ENCODE results near the gene HTR3C. TPM values are rescaled to one million over a fixed set of nuclear protein-coding genes. Genes with fewer than 3 reads are reported as not detected.

Gene HTR3C
- total RNA-seq, 4 donors from 2014 or later: not detected

DNA sequence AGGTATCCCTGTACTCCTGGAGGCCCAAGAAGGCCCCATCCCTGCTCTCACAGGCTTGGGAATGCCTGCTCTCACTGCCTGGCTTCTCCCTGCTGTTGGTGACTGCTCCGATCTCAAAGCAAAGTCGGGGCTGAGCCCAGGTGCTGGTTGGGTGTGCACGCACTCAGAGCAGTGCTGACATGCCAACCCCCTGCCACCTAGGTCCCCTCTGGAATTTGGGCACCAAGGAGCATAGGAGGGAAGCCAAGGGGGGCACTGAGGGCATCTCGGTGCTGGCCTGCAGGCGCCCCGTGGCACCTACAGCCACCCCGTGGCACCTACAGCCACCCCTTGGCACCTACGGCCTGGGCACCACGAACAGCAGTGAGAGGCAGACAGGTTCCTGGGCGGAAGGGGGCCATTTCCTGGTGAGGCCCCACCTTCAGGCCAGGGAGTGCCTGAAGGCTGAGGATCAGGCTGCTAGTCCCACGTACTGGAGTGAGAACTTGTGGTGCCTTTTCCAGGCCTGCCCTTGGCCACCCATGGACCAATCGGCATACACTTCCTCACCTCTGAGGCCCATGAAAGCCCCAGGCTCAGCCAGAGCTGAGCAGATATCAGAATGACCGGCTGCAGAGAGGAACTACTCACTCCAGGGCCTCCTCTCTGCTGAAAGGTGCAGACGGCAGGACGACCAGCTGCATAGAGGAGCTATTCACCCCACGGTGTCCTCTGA, 28.4 kb downstream of the HTR3C start:
- Histone ChIP-seq H3K27me3 (no peaks in the 10 kb centered on the region), H3K4me1 (no peaks in the 10 kb centered on the region), H3K27ac (no peak overlapping the region), H3K4me3 (no peak overlapping the region), H3K9me3 (no peaks in the 10 kb centered on the region), H3K36me3 (no peaks in the 10 kb centered on the region)
- TF ChIP-seq, protein P1, sequence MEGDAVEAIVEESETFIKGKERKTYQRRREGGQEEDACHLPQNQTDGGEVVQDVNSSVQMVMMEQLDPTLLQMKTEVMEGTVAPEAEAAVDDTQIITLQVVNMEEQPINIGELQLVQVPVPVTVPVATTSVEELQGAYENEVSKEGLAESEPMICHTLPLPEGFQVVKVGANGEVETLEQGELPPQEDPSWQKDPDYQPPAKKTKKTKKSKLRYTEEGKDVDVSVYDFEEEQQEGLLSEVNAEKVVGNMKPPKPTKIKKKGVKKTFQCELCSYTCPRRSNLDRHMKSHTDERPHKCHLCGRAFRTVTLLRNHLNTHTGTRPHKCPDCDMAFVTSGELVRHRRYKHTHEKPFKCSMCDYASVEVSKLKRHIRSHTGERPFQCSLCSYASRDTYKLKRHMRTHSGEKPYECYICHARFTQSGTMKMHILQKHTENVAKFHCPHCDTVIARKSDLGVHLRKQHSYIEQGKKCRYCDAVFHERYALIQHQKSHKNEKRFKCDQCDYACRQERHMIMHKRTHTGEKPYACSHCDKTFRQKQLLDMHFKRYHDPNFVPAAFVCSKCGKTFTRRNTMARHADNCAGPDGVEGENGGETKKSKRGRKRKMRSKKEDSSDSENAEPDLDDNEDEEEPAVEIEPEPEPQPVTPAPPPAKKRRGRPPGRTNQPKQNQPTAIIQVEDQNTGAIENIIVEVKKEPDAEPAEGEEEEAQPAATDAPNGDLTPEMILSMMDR (IDR thresholded peaks at IDR 0.05): no peak
- TF ChIP-seq EP300 (IDR thresholded peaks at IDR 0.05) (no peak), POLR2A (IDR thresholded peaks at IDR 0.05) (no peak)
- 72 to 83% methylated on average over 9 of the region's 16 CpGs for WGBS, 2 donors
- no peak for DNase-seq (ENCODE audit: low spot score in 2 of 2)

DNA sequence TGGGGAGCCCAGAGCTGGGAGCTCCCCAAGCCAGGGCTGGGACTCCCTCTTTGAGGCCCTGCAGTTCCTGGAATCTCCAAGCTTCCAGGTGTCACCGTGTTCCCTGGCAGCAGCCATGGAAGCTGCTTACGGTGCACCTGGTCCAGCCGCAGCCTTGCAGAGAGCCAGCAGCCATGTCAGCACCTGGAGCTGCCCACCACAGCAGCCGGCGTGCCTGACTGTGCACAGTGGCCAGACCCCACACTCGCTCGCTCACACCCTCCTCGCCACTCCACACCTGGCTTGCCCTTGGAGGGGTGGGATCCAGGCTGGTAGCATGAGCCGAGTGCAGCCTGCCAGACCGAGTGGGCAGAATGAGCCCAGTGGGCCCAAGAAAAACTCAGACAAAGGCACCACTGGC, 29.2 kb downstream of the HTR3C start:
- H3K4me3 ChIP-seq: no peak overlapping the region
- no peaks in the 10 kb centered on the region for H3K27me3 ChIP-seq
- DNase-seq (ENCODE audit: low spot score in 2 of 2): no peak
- no peak overlapping the region for H3K27ac ChIP-seq
- no peaks in the 10 kb centered on the region for H3K36me3 ChIP-seq
- H3K4me1 ChIP-seq: no peaks in the 10 kb centered on the region
- 91 to 92% methylated on average over 9 to 10 of the region's 10 CpGs for WGBS, 2 donors
- TF ChIP-seq POLR2A (IDR thresholded peaks at IDR 0.05): no peak
- H3K9me3 ChIP-seq: no peaks in the 10 kb centered on the region

DNA sequence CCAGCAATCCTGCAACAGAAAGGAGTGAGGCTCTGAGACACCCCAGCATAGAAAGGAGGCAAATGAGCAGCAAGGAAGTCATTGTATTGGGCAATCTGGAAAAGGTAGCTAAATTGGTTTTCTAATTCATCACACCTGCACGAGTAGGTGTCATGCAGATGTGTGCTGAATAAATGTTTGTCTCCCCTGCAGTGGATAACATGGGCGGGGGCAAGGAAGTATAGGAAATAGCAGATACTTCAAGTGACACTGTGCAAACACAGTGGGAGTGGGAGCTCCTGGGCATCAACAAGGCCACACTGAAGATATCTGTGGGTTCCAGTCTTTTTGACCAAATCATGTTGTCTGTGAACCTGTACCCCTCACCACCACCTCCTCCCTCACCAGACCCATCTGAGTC, 29.6 kb downstream of the HTR3C start:
- Histone ChIP-seq H3K27me3 (no peaks in the 10 kb centered on the region), H3K27ac (no peak overlapping the region), H3K4me1 (no peaks in the 10 kb centered on the region), H3K9me3 (no peaks in the 10 kb centered on the region), H3K4me3 (no peak overlapping the region), H3K36me3 (no peaks in the 10 kb centered on the region)
- TF ChIP-seq POLR2A (IDR thresholded peaks at IDR 0.05) (no peak), EP300 (IDR thresholded peaks at IDR 0.05) (no peak)
- TF ChIP-seq, protein P1 (IDR thresholded peaks at IDR 0.05): no peak
- DNase-seq (ENCODE audit: low spot score in 2 of 2): no peak
- 79 to 80% methylated on average over 2 of the region's 2 CpGs for WGBS, 2 donors

DNA sequence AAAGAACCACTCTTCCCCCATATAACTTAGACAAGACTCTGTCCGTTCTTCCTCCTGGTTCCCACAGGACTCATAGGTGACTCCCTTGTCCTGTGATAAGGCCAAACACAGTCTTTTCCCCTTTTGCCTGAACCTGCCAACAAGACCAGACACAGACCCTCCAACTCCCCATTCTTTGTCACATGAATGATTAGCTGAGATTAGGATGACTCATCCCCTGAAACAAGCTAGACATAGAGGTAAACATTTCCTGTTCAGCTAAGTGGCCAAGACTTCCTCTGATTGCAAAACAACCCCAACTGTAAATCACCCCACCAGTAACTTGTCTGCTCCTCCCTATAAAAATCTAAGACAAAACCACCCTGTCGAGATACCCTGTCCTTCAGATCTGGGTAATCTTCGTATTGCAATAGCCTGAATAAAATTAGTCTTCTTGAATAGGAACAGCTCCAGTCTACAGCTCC, 32.6 kb downstream of the HTR3C start:
- H3K4me3 ChIP-seq: no peak overlapping the region
- no peak overlapping the region for H3K27ac ChIP-seq
- TF ChIP-seq, protein P1 (IDR thresholded peaks at IDR 0.05): no peak
- no peak for DNase-seq (ENCODE audit: low spot score in 2 of 2)
- no peaks in the 10 kb centered on the region for H3K27me3 ChIP-seq
- H3K4me1 ChIP-seq: no peaks in the 10 kb centered on the region
- WGBS, 2 donors: 73 to 74% methylated on average over 3 of the region's 3 CpGs
- H3K36me3 ChIP-seq: no peaks in the 10 kb centered on the region
- H3K9me3 ChIP-seq: peaks cover 0 to 1% (median 0%) of the 10 kb centered on the region in 4 donors

DNA sequence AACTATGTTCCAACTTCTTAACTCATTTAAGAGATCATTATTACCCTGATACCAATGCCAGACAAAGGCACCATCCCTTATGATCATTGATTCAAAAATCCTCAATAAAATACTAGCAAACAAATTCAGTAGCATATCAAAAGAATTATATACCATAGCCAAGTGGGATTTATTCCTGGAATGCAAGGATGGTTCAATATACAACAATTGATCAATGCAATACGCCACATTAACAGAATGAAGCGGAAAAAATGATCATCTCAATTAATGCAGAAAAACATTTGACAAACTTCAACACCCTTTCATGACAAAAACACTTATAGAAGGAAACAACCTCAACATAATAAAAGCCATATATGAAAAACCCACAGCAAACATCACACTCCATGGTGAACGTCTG, 39.4 kb downstream of the HTR3C start:
- TF ChIP-seq EP300 (IDR thresholded peaks at IDR 0.05) (no peak), POLR2A (IDR thresholded peaks at IDR 0.05) (no peak)
- TF ChIP-seq, protein P1 (IDR thresholded peaks at IDR 0.05): no peak
- no peaks in the 10 kb centered on the region for H3K27me3 ChIP-seq
- no peaks in the 10 kb centered on the region for H3K4me1 ChIP-seq
- DNase-seq (ENCODE audit: low spot score in 2 of 2): no peak
- peaks cover 0 to 50% (median 5%) of the 10 kb centered on the region in 4 donors for H3K9me3 ChIP-seq
- H3K36me3 ChIP-seq: no peaks in the 10 kb centered on the region
- no peak overlapping the region for H3K4me3 ChIP-seq
- H3K27ac ChIP-seq: no peak overlapping the region
- WGBS, 2 donors: 94 to 98% methylated on average over 3 of the region's 3 CpGs

All from tibial nerve (tissue), 4 donors.